Hepatocyte (in vitro differentiated cells): ENCODE results near the gene COCH. TPM values are rescaled to one million over a fixed set of nuclear protein-coding genes. Genes with fewer than 3 reads are reported as not detected.

Experiments
- DNase-seq: peaks from one replicate; pipeline ENCODE4 v3.0.0-alpha.2; 2016; ENCODE audit warnings: low spot score
- H2AFZ ChIP-seq: fragments of 200-600 bp; sonication (generic); 2 replicates; pipeline ENCODE4 v1.6.0; 2016; ENCODE audit warnings: antibody characterized with exemption, mild to moderate bottlenecking
- H3K27ac ChIP-seq: fragments of 200-600 bp; sonication (generic); 2 replicates; pipeline ENCODE4 v1.5.1; 2016; ENCODE audit warnings: mild to moderate bottlenecking
- H3K27me3 ChIP-seq: fragments of 200-600 bp; sonication (generic); 2 replicates; pipeline ENCODE4 v1.6.1; 2016
- H3K36me3 ChIP-seq: fragments of 200-600 bp; sonication (generic); replicated peaks from 2 replicates; pipeline ENCODE4 v1.5.1; 2016; ENCODE audit warnings: low read depth; ENCODE audit not compliant: insufficient read depth
- H3K4me1 ChIP-seq: fragments of 200-600 bp; sonication (generic); 2 replicates; pipeline ENCODE4 v1.5.1; 2016; ENCODE audit warnings: mild to moderate bottlenecking, moderate library complexity; ENCODE audit not compliant: insufficient read depth
- H3K4me2 ChIP-seq: fragments of 200-600 bp; sonication (generic); 2 replicates; pipeline ENCODE4 v1.6.0; 2016
- H3K4me3 ChIP-seq: fragments of 200-600 bp; sonication (generic); 2 replicates; pipeline ENCODE4 v1.5.1; 2016; ENCODE audit warnings: mild to moderate bottlenecking
- H3K79me2 ChIP-seq: fragments of 200-600 bp; sonication (generic); 2 replicates; pipeline ENCODE4 v1.6.0; 2017; ENCODE audit warnings: mild to moderate bottlenecking
- H3K9me2 ChIP-seq: fragments of 200-600 bp; sonication (generic); replicated peaks from 2 replicates; pipeline ENCODE4 v1.6.0; 2017; ENCODE audit warnings: mild to moderate bottlenecking; ENCODE audit not compliant: insufficient read depth
- H3K9me3 ChIP-seq: fragments of 200-600 bp; sonication (generic); 2 replicates; pipeline ENCODE4 v1.5.1; 2016; ENCODE audit warnings: low read depth, mild to moderate bottlenecking
- H4K20me1 ChIP-seq: fragments of 200-600 bp; sonication (generic); 2 replicates; pipeline ENCODE4 v1.6.0; 2016; ENCODE audit warnings: mild to moderate bottlenecking; ENCODE audit not compliant: insufficient read depth, poor library complexity, severe bottlenecking
- EZH2 ChIP-seq: fragments of 200-600 bp; sonication (generic); IDR thresholded peaks from 2 replicates; pipeline ENCODE4 v1.6.1; 2016; ENCODE audit warnings: antibody characterized with exemption, mild to moderate bottlenecking, borderline replicate concordance
- EZH2phosphoT487 ChIP-seq: fragments of 200-600 bp; sonication (generic); IDR thresholded peaks from one replicate; pipeline ENCODE4 v1.6.1; 2018; ENCODE audit warnings: antibody characterized with exemption, mild to moderate bottlenecking, low read depth, moderate library complexity; ENCODE audit not compliant: unreplicated experiment, severe bottlenecking
- WGBS: methylation state at CpG from one replicate; pipeline ENCODE4 v1.1.6; 2016; ENCODE audit warnings: low lambda C conversion rate; ENCODE audit errors: missing lambda C conversion rate; 5-methylcytosine and 5-hydroxymethylcytosine counted together
- polyA plus RNA-seq: library from polyadenylated mRNA; unstranded; fragments of >200 nt; fragmentation: Nextera tagmentation; extraction: Ambion mirVana; gene quantifications from 2 replicates; pipeline ENCODE4 v1.2.1, GENCODE V29; 2016
- total RNA-seq: library from RNA; depleted of rRNA; stranded (reverse); fragments of >200 nt; gene quantifications from 2 replicates; pipeline ENCODE4 v1.2.3, GENCODE V29; 2014
- TF ChIP-seq, protein P1 (sequence below): fragments of 200-600 bp; sonication (generic); IDR thresholded peaks from 2 replicates; pipeline ENCODE4 v1.5.1; 2016; ENCODE audit warnings: antibody characterized with exemption, mild to moderate bottlenecking; ENCODE audit not compliant: poor library complexity

Gene COCH
- total and polyA plus RNA-seq, 2 experiments from 2014 or later, result 2.0 to 3.3 TPM

- Histone ChIP-seq H3K9me2 (no peaks in the 10 kb centered on the region), H3K4me3 (no peak overlapping the region), H4K20me1 (no peaks in the 10 kb centered on the region), H3K27ac (no peak overlapping the region), H3K27me3 (no peaks in the 10 kb centered on the region), H3K36me3 (no peaks in the 10 kb centered on the region), H3K9me3 (no peaks in the 10 kb centered on the region), H3K4me2 (no peak overlapping the region), H3K79me2 (no peaks in the 10 kb centered on the region), H3K4me1 (no peaks in the 10 kb centered on the region), H2AFZ (no peak overlapping the region)
- no peak for DNase-seq
- TF ChIP-seq EZH2 (no peak), EZH2phosphoT487 (no peak)
- TF ChIP-seq, protein P1, sequence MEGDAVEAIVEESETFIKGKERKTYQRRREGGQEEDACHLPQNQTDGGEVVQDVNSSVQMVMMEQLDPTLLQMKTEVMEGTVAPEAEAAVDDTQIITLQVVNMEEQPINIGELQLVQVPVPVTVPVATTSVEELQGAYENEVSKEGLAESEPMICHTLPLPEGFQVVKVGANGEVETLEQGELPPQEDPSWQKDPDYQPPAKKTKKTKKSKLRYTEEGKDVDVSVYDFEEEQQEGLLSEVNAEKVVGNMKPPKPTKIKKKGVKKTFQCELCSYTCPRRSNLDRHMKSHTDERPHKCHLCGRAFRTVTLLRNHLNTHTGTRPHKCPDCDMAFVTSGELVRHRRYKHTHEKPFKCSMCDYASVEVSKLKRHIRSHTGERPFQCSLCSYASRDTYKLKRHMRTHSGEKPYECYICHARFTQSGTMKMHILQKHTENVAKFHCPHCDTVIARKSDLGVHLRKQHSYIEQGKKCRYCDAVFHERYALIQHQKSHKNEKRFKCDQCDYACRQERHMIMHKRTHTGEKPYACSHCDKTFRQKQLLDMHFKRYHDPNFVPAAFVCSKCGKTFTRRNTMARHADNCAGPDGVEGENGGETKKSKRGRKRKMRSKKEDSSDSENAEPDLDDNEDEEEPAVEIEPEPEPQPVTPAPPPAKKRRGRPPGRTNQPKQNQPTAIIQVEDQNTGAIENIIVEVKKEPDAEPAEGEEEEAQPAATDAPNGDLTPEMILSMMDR, result no peak
Observed at GRCh38 chr14:30834353-30834752, 40.0 kb upstream of the COCH start.

DNA sequence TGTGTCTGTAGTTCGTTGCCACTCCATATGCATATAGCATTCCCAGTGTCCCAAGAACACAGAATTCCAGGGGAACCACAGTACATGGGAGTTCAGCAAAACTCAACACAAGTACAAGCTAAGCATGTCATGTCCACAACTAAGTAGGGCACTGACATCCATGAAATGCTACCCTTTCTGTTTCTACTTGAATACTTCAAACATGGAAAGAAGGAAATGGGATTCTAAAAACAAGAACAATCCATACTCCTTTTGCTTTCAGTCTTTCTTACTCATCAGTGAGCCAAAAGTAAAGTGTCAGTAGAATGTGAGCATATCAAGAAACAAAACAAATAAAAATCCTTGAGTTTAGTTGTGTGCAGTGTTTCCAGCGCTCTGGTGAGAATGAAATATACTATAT lies 36.0 kb upstream of the COCH start:
- Histone ChIP-seq H3K4me1 (no peaks in the 10 kb centered on the region), H3K79me2 (no peaks in the 10 kb centered on the region), H3K4me3 (no peak overlapping the region), H3K36me3 (no peaks in the 10 kb centered on the region), H3K9me3 (no peaks in the 10 kb centered on the region), H3K9me2 (no peaks in the 10 kb centered on the region), H3K27ac (no peak overlapping the region), H3K4me2 (no peak overlapping the region), H3K27me3 (no peaks in the 10 kb centered on the region), H2AFZ (no peak overlapping the region), H4K20me1 (no peaks in the 10 kb centered on the region)
- DNase-seq, result no peak
- WGBS, result 90% methylated on average over 2 of the region's 2 CpGs
- TF ChIP-seq EZH2phosphoT487, result no peak
- TF ChIP-seq, protein P1, result no peak
- TF ChIP-seq EZH2, result no peak

DNA sequence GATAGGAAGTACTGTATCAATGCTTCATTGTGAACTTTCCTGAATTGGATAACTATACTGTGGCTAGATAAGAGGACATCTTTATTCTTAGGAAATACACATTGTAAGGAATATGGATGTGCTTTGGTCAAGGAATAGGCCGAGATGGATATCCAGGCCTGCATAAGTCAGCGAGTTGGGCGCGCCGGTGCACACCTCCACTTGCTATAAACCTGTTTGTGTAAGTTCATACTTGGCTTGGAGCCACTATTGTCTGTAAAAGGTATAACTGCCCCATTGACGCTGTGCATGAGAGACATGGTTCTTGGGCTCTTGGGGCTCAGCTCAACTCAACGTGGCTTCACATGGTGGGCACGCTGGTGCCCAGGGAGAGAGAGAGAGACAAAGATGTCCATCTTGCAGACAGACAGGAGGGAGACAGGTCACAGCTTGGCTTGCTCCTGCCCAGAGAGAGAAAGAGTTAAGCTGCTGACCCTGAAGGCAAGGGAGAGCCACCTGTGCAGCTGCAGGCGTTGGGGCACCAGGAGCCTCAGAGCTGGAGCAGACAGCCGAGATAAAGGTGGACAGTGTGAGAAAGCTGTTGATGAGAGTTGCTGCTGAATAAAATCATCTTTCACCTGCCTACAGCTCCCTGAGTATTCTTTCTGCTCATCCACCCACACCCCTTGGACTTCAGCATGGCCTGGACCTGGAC lies 34.1 kb upstream of the COCH start:
- no peaks in the 10 kb centered on the region for H3K79me2 ChIP-seq
- no peak for DNase-seq
- no peak overlapping the region for H2AFZ ChIP-seq
- 94% methylated on average over 10 of the region's 10 CpGs for WGBS
- H3K4me1 ChIP-seq, result no peaks in the 10 kb centered on the region
- H3K27ac ChIP-seq, result no peak overlapping the region
- no peaks in the 10 kb centered on the region for H3K27me3 ChIP-seq
- no peak for TF ChIP-seq EZH2
- no peak for TF ChIP-seq EZH2phosphoT487
- TF ChIP-seq, protein P1, result no peak
- no peaks in the 10 kb centered on the region for H3K9me3 ChIP-seq
- no peaks in the 10 kb centered on the region for H3K9me2 ChIP-seq
- H4K20me1 ChIP-seq, result no peaks in the 10 kb centered on the region
- H3K4me3 ChIP-seq, result no peak overlapping the region
- H3K36me3 ChIP-seq, result no peaks in the 10 kb centered on the region
- H3K4me2 ChIP-seq, result no peak overlapping the region
